IMR-90 (cell line): Measurements from ENCODE around the gene CST4. TPM values are rescaled to one million over a fixed set of nuclear protein-coding genes. Genes with fewer than 3 reads are reported as not detected.

ENCODE experiments used
- ATAC-seq: fragments of 200-7000 bp; cut with Tn5 transposase; 2 replicates; pipeline ENCODE4 v1.9.1; 2020; ENCODE audit warnings: low read depth, mild to moderate bottlenecking, moderate library complexity
- BruUV-seq: library from RNA; stranded (reverse); fragments of 400-500 nt; replicated peaks from 2 replicates; lab custom pipeline; 2021; lab: Mats Ljungman, UMichigan
- CTCF ChIA-PET: fragments of 300-600 bp; formaldehyde crosslinking; extraction: SDS; loops from one replicate; lab custom pipeline; 2021; ENCODE audit warnings: antibody characterized with exemption; lab: Yijun Ruan, JAX
- POLR2A ChIA-PET: fragments of 300-600 bp; sonication (Branson Sonifier 250); formaldehyde crosslinking; loops from one replicate; lab custom pipeline; 2022; ENCODE audit warnings: antibody characterized with exemption; ENCODE audit not compliant: unreplicated experiment; lab: Charles Lee
- DNase-seq: peaks from one replicate; pipeline ENCODE4 v3.0.0; 2013
- H2AFZ ChIP-seq: replicated peaks from 2 replicates; pipeline ENCODE3; 2013; ENCODE audit warnings: low read length, mild to moderate bottlenecking; ENCODE audit not compliant: poor library complexity
- H2AK5ac ChIP-seq: 2 replicates; pipeline ENCODE4 v1.6.1; 2013; ENCODE audit warnings: low read depth, low read length, inconsistent platforms
- H2AK9ac ChIP-seq: replicated peaks from 2 replicates; pipeline ENCODE3; 2013; ENCODE audit warnings: mild to moderate bottlenecking, low read depth, low read length, moderate library complexity; ENCODE audit not compliant: poor library complexity
- H2BK120ac ChIP-seq: 2 replicates; pipeline ENCODE4 v1.6.1; 2013; ENCODE audit warnings: low read depth, low read length, inconsistent platforms
- H2BK15ac ChIP-seq: 3 replicates; pipeline ENCODE4 v1.6.1; 2013; ENCODE audit warnings: low read depth, low read length, inconsistent platforms
- H2BK20ac ChIP-seq: 2 replicates; pipeline ENCODE4 v1.6.1; 2013; ENCODE audit warnings: low read depth, mild to moderate bottlenecking, inconsistent platforms, low read length, moderate library complexity
- H2BK5ac ChIP-seq: 2 replicates; pipeline ENCODE4 v1.6.1; 2013; ENCODE audit warnings: mild to moderate bottlenecking, low read depth, low read length, inconsistent platforms; ENCODE audit not compliant: poor library complexity, severe bottlenecking
- H3K14ac ChIP-seq: replicated peaks from 2 replicates; pipeline ENCODE4 v1.6.1; 2013; ENCODE audit warnings: low read depth, low read length, inconsistent platforms
- H3K18ac ChIP-seq: 2 replicates; pipeline ENCODE4 v1.6.1; 2013; ENCODE audit warnings: low read depth, low read length, control low read depth
- H3K23ac ChIP-seq: 2 replicates; pipeline ENCODE4 v1.6.1; 2013; ENCODE audit warnings: low read depth, low read length, inconsistent platforms
- H3K27ac ChIP-seq: 2 replicates; pipeline ENCODE4 v1.5.1; 2013; ENCODE audit warnings: mild to moderate bottlenecking, control low read depth, low read length; ENCODE audit not compliant: insufficient read depth
- H3K27me3 ChIP-seq: 2 replicates; pipeline ENCODE4 v1.6.1; 2013; ENCODE audit warnings: low read length; ENCODE audit not compliant: control insufficient read depth, insufficient read depth
- H3K36me3 ChIP-seq: 2 replicates; pipeline ENCODE4 v1.6.1; 2013; ENCODE audit warnings: low read length, mixed read lengths; ENCODE audit not compliant: control insufficient read depth, insufficient read depth
- H3K4ac ChIP-seq: 2 replicates; pipeline ENCODE4 v1.6.1; 2013; ENCODE audit warnings: low read depth, low read length, inconsistent platforms
- H3K4me1 ChIP-seq: 2 replicates; pipeline ENCODE4 v1.6.1; 2013; ENCODE audit warnings: low read length, mixed read lengths; ENCODE audit not compliant: control insufficient read depth, insufficient read depth
- H3K4me2 ChIP-seq: 2 replicates; pipeline ENCODE4 v1.6.1; 2013; ENCODE audit warnings: low read depth, mild to moderate bottlenecking, control low read depth, low read length, moderate library complexity
- H3K4me3 ChIP-seq: 2 replicates; pipeline ENCODE4 v1.5.1; 2013; ENCODE audit warnings: low read depth, mild to moderate bottlenecking, control low read depth, low read length, moderate library complexity; ENCODE audit not compliant: insufficient read depth
- H3K56ac ChIP-seq: 2 replicates; pipeline ENCODE4 v1.6.1; 2013; ENCODE audit warnings: low read length, inconsistent platforms; ENCODE audit not compliant: insufficient read depth; ENCODE audit errors: extremely low read depth
- H3K79me1 ChIP-seq, 2 experiments: 2 replicates each; pipeline ENCODE4 v1.6.1; 2013; ENCODE audit warnings: low read length in 2 of 2, inconsistent platforms in 1 of 2, low read depth in 1 of 2
- H3K9ac ChIP-seq: 2 replicates; pipeline ENCODE4 v1.6.1; 2013; ENCODE audit warnings: low read depth, low read length, control low read depth
- H3K9me1 ChIP-seq: 2 replicates; pipeline ENCODE4 v1.6.1; 2013; ENCODE audit warnings: low read length, inconsistent platforms; ENCODE audit not compliant: insufficient read depth
- H3K9me3 ChIP-seq: 2 replicates; pipeline ENCODE4 v1.6.1; 2013; ENCODE audit warnings: low read length; ENCODE audit not compliant: control insufficient read depth, insufficient read depth
- H4K20me1 ChIP-seq: 2 replicates; pipeline ENCODE4 v1.6.1; 2013; ENCODE audit warnings: low read length, inconsistent platforms; ENCODE audit not compliant: insufficient read depth
- H4K5ac ChIP-seq: 2 replicates; pipeline ENCODE4 v1.6.1; 2013; ENCODE audit warnings: mild to moderate bottlenecking, low read depth, low read length, control low read depth
- H4K8ac ChIP-seq, 2 experiments: 2 replicates each; pipeline ENCODE4 v1.6.1; 2013; ENCODE audit warnings: low read depth in 2 of 2, low read length in 2 of 2, control low read depth in 1 of 2, inconsistent platforms in 1 of 2
- H4K91ac ChIP-seq: 2 replicates; pipeline ENCODE4 v1.6.1; 2013; ENCODE audit warnings: low read depth, low read length, inconsistent platforms; ENCODE audit not compliant: insufficient read depth
- BHLHE40 ChIP-seq: fragments of 150-350 bp; IDR thresholded peaks from 2 replicates; pipeline ENCODE4 v1.6.1; 2016; ENCODE audit warnings: mild to moderate bottlenecking, low read depth, low read length
- CEBPB ChIP-seq: IDR thresholded peaks from 2 replicates; pipeline ENCODE4 v1.6.1; 2012; ENCODE audit warnings: low read depth, low read length, improper control_type of control experiment
- CHD1 ChIP-seq: IDR thresholded peaks from 2 replicates; pipeline ENCODE4 v1.6.1; 2012; ENCODE audit warnings: low read depth, low read length, improper control_type of control experiment
- RCOR1 ChIP-seq: IDR thresholded peaks from 2 replicates; pipeline ENCODE4 v1.6.1; 2012; ENCODE audit warnings: mild to moderate bottlenecking, low read length, improper control_type of control experiment; ENCODE audit not compliant: insufficient replicate concordance
- RFX5 ChIP-seq: IDR thresholded peaks from 2 replicates; pipeline ENCODE4 v1.8.0; 2012; ENCODE audit warnings: low read depth, mild to moderate bottlenecking, low read length, moderate library complexity
- SMC3 ChIP-seq: fragments of 150-350 bp; IDR thresholded peaks from 2 replicates; pipeline ENCODE4 v1.6.1; 2016; ENCODE audit warnings: low read depth, mild to moderate bottlenecking, antibody characterized with exemption, low read length, moderate library complexity
- WGBS, 2 experiments: methylation state at CpG; one replicate each; pipeline versions ENCODE4 v1.1.5 to v1.1.7; 2013; ENCODE audit warnings: missing lambda C conversion rate in 2 of 2; ENCODE audit not compliant: insufficient read length in 1 of 2; ENCODE audit errors: extremely low coverage in 2 of 2; 5-methylcytosine and 5-hydroxymethylcytosine counted together
- dilution Hi-C: fragments of 300-500 bp; cut with HindIII; formaldehyde crosslinking; loops from one replicate; pipeline ENCODE4 v1.14.3; 2018; ENCODE audit warnings: low sequenced_read_pairs; ENCODE audit not compliant: unreplicated experiment
- in situ Hi-C: fragments of 300-500 bp; cut with MboI; formaldehyde crosslinking; loops from 3 replicates; pipeline ENCODE4 v1.14.3; 2019; ENCODE audit warnings: low sequenced_read_pairs, inconsistent platforms, mixed read lengths
- intact Hi-C: fragments of 100-400 bp; cut with micrococcal nuclease; formaldehyde crosslinking; loops from 2 replicates; pipeline ENCODE4 v1.10.0; 2022
- polyA plus RNA-seq, 3 experiments: library from polyadenylated mRNA; depleted of rRNA; stranded (reverse); fragments of >200 nt; gene quantifications; 2 replicates each; pipeline ENCODE4 v1.2.3, GENCODE V29; 2012; ENCODE audit warnings: low replicate concordance in 1 of 3
- total RNA-seq: library from RNA; depleted of rRNA; stranded (reverse); fragments of >200 nt; gene quantifications from 2 replicates; pipeline ENCODE4 v1.2.3, GENCODE V29; 2012
- TF ChIP-seq, protein P1 (sequence below): conservative IDR thresholded peaks from 2 replicates; pipeline ENCODE4 v1.5.1; 2012; ENCODE audit warnings: mild to moderate bottlenecking, low read depth, low read length, improper control_type of control experiment
- TF ChIP-seq, protein P2 (sequence below): fragments of 150-350 bp; IDR thresholded peaks from 2 replicates; pipeline ENCODE4 v1.6.1; 2016; ENCODE audit warnings: low read depth, mild to moderate bottlenecking, low read length, moderate library complexity, borderline replicate concordance

The CST4 gene
- total and polyA plus RNA-seq, 2 of the 4 experiments (the other 2 are of a cell fraction), result not detected

DNA sequence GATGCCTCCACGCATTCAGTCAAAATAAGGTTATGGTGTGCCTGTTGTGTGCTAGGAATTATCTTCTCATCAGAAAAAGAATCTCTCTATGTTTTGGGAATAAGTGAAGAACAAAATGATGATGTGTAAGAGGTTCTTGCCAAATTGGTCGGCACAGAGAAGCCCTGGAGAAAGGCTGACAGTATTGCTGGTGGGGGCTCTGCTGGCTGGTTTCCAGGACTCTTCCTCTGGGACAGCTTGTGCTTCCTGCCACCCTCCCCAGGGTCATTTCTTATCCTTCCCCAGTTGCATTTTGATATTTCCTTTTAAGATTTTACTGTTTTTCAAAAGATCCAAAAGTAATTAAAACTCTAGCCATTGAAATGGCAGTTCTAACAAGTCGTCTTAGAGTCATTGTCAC, 22.1 kb downstream of the CST4 start:
- in situ Hi-C loops (loop anchor here (10.0 kb wide), 1 partner anchor 328 kb away; no protein-coding TSS in a partner anchor), intact Hi-C loops (loop anchor here (5.0 to 10.0 kb wide), 2 partner anchors 58 to 224 kb away; no protein-coding TSS in a partner anchor), dilution Hi-C loops (no loop called here)
- H4K8ac ChIP-seq, result no peak overlapping the region
- no peak overlapping the region for H3K27ac ChIP-seq
- no peak overlapping the region for H2AK9ac ChIP-seq
- no TSS peak for BruUV-seq
- H3K56ac ChIP-seq, result no peak overlapping the region
- H2BK5ac ChIP-seq, result no peak overlapping the region
- TF ChIP-seq RCOR1 (no peak), SMC3 (no peak), CEBPB (no peak), BHLHE40 (no peak), CHD1 (no peak), RFX5 (no peak)
- TF ChIP-seq, protein P1, sequence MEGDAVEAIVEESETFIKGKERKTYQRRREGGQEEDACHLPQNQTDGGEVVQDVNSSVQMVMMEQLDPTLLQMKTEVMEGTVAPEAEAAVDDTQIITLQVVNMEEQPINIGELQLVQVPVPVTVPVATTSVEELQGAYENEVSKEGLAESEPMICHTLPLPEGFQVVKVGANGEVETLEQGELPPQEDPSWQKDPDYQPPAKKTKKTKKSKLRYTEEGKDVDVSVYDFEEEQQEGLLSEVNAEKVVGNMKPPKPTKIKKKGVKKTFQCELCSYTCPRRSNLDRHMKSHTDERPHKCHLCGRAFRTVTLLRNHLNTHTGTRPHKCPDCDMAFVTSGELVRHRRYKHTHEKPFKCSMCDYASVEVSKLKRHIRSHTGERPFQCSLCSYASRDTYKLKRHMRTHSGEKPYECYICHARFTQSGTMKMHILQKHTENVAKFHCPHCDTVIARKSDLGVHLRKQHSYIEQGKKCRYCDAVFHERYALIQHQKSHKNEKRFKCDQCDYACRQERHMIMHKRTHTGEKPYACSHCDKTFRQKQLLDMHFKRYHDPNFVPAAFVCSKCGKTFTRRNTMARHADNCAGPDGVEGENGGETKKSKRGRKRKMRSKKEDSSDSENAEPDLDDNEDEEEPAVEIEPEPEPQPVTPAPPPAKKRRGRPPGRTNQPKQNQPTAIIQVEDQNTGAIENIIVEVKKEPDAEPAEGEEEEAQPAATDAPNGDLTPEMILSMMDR, result no peak
- TF ChIP-seq, protein P2, sequence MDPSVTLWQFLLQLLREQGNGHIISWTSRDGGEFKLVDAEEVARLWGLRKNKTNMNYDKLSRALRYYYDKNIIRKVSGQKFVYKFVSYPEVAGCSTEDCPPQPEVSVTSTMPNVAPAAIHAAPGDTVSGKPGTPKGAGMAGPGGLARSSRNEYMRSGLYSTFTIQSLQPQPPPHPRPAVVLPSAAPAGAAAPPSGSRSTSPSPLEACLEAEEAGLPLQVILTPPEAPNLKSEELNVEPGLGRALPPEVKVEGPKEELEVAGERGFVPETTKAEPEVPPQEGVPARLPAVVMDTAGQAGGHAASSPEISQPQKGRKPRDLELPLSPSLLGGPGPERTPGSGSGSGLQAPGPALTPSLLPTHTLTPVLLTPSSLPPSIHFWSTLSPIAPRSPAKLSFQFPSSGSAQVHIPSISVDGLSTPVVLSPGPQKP, result no peak
- H3K9me1 ChIP-seq, result no peaks in the 10 kb centered on the region
- no peaks in the 10 kb centered on the region for H4K20me1 ChIP-seq
- H3K4ac ChIP-seq, result no peak overlapping the region
- H2AFZ ChIP-seq, result no peak overlapping the region
- no peak overlapping the region for H2BK15ac ChIP-seq
- no peak overlapping the region for H2AK5ac ChIP-seq
- WGBS, 2 experiments, result no CpG with 5 or more reads among the region's 3 CpGs
- no peak overlapping the region for H3K9ac ChIP-seq
- CTCF ChIA-PET, result no interaction called here
- no peak overlapping the region for H3K14ac ChIP-seq
- H3K79me1 ChIP-seq, result no peaks in the 10 kb centered on the region
- H3K23ac ChIP-seq, result no peak overlapping the region
- H2BK120ac ChIP-seq, result no peak overlapping the region
- DNase-seq (no peak), ATAC-seq (no peak)
- H3K36me3 ChIP-seq, result no peaks in the 10 kb centered on the region
- H4K5ac ChIP-seq, result no peak overlapping the region
- H2BK20ac ChIP-seq, result no peak overlapping the region
- no peak overlapping the region for H3K4me3 ChIP-seq
- POLR2A ChIA-PET, result no interaction called here
- H3K27me3 ChIP-seq, result peaks cover 8% of the 10 kb centered on the region
- H3K4me2 ChIP-seq, result no peak overlapping the region
- no peak overlapping the region for H4K91ac ChIP-seq
- H3K9me3 ChIP-seq, result no peaks in the 10 kb centered on the region
- H3K4me1 ChIP-seq, result no peaks in the 10 kb centered on the region
- no peak overlapping the region for H3K18ac ChIP-seq
